Parathyroid adenoma (tissue), 2 donors: ENCODE results near the gene MRPS33.
A peak's percentile ranks its signal among the peaks of the same experiment; 100 is the strongest.

Experiments
- H2AFZ ChIP-seq: fragments of 300-600 bp; sonication (generic); one replicate; pipeline ENCODE4 v1.7.0; 2017; ENCODE audit warnings: antibody characterized with exemption, mild to moderate bottlenecking
- H3K27ac ChIP-seq: fragments of 300-600 bp; sonication (generic); one replicate; pipeline ENCODE4 v1.7.0; 2017
- H3K27me3 ChIP-seq: fragments of 300-600 bp; sonication (generic); one replicate; pipeline ENCODE4 v1.7.0; 2017; ENCODE audit warnings: low read length; ENCODE audit not compliant: control insufficient read depth, insufficient read depth
- H3K36me3 ChIP-seq: fragments of 300-600 bp; sonication (generic); one replicate; pipeline ENCODE4 v1.7.0; 2017; ENCODE audit warnings: low read length; ENCODE audit not compliant: control insufficient read depth, insufficient read depth
- H3K4me1 ChIP-seq: fragments of 300-600 bp; sonication (generic); one replicate; pipeline ENCODE4 v1.7.0; 2017; ENCODE audit warnings: control low read depth
- H3K4me2 ChIP-seq: fragments of 300-600 bp; sonication (generic); one replicate; pipeline ENCODE4 v1.7.0; 2017; ENCODE audit warnings: low read length
- H3K4me3 ChIP-seq: fragments of 300-600 bp; sonication (generic); one replicate; pipeline ENCODE4 v1.7.0; 2017; ENCODE audit warnings: low read depth, low read length
- H3K79me2 ChIP-seq: fragments of 300-600 bp; sonication (generic); one replicate; pipeline ENCODE4 v1.7.0; 2017; ENCODE audit warnings: control low read depth
- H3K9ac ChIP-seq: fragments of 300-600 bp; sonication (generic); one replicate; pipeline ENCODE4 v1.7.0; 2017; ENCODE audit warnings: mild to moderate bottlenecking
- H3K9me3 ChIP-seq: fragments of 300-600 bp; sonication (generic); one replicate; pipeline ENCODE4 v1.7.0; 2017; ENCODE audit warnings: low read length; ENCODE audit not compliant: control insufficient read depth
- TF ChIP-seq, protein P1 (sequence below): fragments of 300-600 bp; sonication (generic); IDR thresholded peaks from one replicate; pipeline ENCODE4 v1.7.0; 2017; ENCODE audit warnings: antibody characterized with exemption, mild to moderate bottlenecking
- donor health status: primary hyperparathyroidism.

Gene MRPS33

DNA sequence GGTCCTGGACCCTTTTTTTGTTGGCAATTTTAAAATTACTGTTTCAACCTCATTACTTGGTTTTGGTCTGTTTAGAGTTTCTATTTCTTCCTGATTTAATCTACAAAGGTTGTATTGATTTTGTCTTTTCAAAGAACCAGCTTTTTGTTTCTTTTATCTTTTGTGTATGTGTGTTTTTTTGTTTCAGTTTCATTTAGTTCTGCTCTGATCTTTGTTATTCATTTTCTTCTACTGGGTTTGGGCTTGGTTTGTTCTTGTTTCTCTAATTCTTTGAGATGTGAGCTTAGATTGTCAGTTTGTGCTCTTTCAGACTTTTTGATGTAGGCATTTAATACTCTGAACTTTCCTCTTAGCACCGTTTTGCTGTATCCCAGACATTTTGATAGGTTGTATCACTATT lies 8.5 kb upstream of the MRPS33 start:
- TF ChIP-seq, protein P1, sequence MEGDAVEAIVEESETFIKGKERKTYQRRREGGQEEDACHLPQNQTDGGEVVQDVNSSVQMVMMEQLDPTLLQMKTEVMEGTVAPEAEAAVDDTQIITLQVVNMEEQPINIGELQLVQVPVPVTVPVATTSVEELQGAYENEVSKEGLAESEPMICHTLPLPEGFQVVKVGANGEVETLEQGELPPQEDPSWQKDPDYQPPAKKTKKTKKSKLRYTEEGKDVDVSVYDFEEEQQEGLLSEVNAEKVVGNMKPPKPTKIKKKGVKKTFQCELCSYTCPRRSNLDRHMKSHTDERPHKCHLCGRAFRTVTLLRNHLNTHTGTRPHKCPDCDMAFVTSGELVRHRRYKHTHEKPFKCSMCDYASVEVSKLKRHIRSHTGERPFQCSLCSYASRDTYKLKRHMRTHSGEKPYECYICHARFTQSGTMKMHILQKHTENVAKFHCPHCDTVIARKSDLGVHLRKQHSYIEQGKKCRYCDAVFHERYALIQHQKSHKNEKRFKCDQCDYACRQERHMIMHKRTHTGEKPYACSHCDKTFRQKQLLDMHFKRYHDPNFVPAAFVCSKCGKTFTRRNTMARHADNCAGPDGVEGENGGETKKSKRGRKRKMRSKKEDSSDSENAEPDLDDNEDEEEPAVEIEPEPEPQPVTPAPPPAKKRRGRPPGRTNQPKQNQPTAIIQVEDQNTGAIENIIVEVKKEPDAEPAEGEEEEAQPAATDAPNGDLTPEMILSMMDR = no peak
- Histone ChIP-seq H3K79me2 (no peaks in the 10 kb centered on the region), H3K9ac (no peak overlapping the region), H3K4me1 (no peaks in the 10 kb centered on the region), H3K4me2 (no peak overlapping the region), H3K36me3 (no peaks in the 10 kb centered on the region), H2AFZ (no peak overlapping the region), H3K4me3 (no peak overlapping the region), H3K27me3 (no peaks in the 10 kb centered on the region), H3K27ac (no peak overlapping the region), H3K9me3 (no peaks in the 10 kb centered on the region)

- no peak overlapping the region for H2AFZ ChIP-seq
- H3K36me3 ChIP-seq = no peaks in the 10 kb centered on the region
Measured at GRCh38 chr7:141017555-141017954, 2.8 kb upstream of the MRPS33 start.

DNA sequence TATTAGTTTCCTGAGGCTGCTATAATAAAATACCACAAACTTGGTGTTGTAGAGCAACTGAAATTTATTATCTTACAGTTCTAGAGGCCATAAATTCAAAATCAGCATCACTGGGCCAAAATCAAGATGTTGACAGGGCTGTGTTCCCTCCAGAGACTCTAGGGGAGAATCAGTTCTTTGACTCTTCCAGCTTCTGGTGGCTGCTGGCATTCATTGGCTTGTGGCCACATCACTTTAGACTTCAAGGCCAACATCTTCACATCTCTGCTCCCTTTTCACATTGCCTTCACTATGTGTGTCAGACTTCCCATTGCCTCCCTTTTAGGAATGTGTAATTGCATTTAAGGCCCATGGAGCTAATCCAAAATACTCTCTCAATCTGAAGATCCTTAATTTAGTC lies 1.6 kb upstream of the MRPS33 start:
- peaks cover 15% of the 10 kb centered on the region for H3K4me1 ChIP-seq
- H3K9me3 ChIP-seq = no peaks in the 10 kb centered on the region
- no peak overlapping the region for H3K9ac ChIP-seq
- H3K4me2 ChIP-seq = no peak overlapping the region
- H3K79me2 ChIP-seq = no peaks in the 10 kb centered on the region
- H3K27me3 ChIP-seq = no peaks in the 10 kb centered on the region
- H2AFZ ChIP-seq = no peak overlapping the region
- H3K36me3 ChIP-seq = no peaks in the 10 kb centered on the region
- H3K27ac ChIP-seq = no peak overlapping the region
- no peak overlapping the region for H3K4me3 ChIP-seq
- TF ChIP-seq, protein P1 = no peak

More at GRCh38 chr7:141017555-141017954, 2.8 kb upstream of the MRPS33 start:
- Histone ChIP-seq H3K4me1 (peaks cover 11% of the 10 kb centered on the region), H3K27ac (no peak overlapping the region), H3K4me2 (no peak overlapping the region), H3K27me3 (no peaks in the 10 kb centered on the region), H3K4me3 (no peak overlapping the region), H3K9ac (no peak overlapping the region), H3K9me3 (no peaks in the 10 kb centered on the region), H3K79me2 (no peaks in the 10 kb centered on the region)
- TF ChIP-seq, protein P1 = no peak

GRCh38 chr7:141014125-141014523 lies 628 bp downstream of the MRPS33 start:
- peak overlapping the region; percentile 77 for H3K9ac ChIP-seq
- peaks cover 36% of the 10 kb centered on the region for H3K4me1 ChIP-seq
- TF ChIP-seq, protein P1 = no peak
- H3K79me2 ChIP-seq = no peaks in the 10 kb centered on the region
- no peaks in the 10 kb centered on the region for H3K9me3 ChIP-seq
- peak overlapping the region; percentile 87 for H3K4me3 ChIP-seq
- H3K36me3 ChIP-seq = no peaks in the 10 kb centered on the region
- H3K27ac ChIP-seq = peak overlapping the region; percentile 97
- peak overlapping the region; percentile 99 for H2AFZ ChIP-seq
- no peaks in the 10 kb centered on the region for H3K27me3 ChIP-seq
- H3K4me2 ChIP-seq = peak overlapping the region; percentile 63

DNA sequence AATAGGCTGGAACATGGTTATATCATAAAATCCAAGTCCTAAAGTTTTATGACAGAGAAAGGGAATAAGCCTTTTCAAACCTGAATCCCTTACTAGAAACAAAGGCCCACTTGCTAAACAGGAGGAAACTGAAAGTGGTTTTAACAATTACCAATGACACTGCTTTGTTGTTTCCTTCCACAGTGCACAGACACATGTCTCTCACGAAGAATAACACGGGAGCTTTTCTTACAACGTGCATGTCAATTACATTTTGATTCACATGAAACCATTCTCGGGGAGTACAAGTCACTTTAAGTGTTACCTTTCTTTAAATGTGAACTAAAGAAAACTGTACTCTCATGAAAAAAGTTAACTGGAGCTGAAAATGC lies 1.4 kb downstream of the MRPS33 start:
- Histone ChIP-seq H3K4me3 (peak overlapping the region; percentile 87), H3K27ac (peak overlapping the region; percentile 97), H3K9me3 (no peaks in the 10 kb centered on the region), H3K9ac (peak overlapping the region; percentile 8), H3K79me2 (no peaks in the 10 kb centered on the region), H3K27me3 (no peaks in the 10 kb centered on the region), H3K36me3 (no peaks in the 10 kb centered on the region), H3K4me1 (peaks cover 36% of the 10 kb centered on the region), H2AFZ (peak overlapping the region; percentile 99), H3K4me2 (peak overlapping the region; percentile 63)
- TF ChIP-seq, protein P1 = no peak
